Measurements from ENCODE around the gene LOXL1. TPM values are rescaled to one million over a fixed set of nuclear protein-coding genes. Genes with fewer than 3 reads are reported as not detected.

LOXL1 gene
- polyA plus RNA-seq, 3 donors = 0.07 TPM; not detected in 2

GRCh38 chr15:73936181-73936580 lies 9.9 kb downstream of the LOXL1 start:
- intact Hi-C loops (cut with micrococcal nuclease) = no loop called here
- no peaks in the 10 kb centered on the region for H4K20me1 ChIP-seq (ENCODE audit: insufficient read depth, low read length)
- no peak overlapping the region for H2AFZ ChIP-seq (ENCODE audit: insufficient read depth, low read depth, low read length, poor library complexity, severe bottlenecking)
- H3K4me2 ChIP-seq (replicated peaks; ENCODE audit: extremely low read depth, low read length, poor library complexity, severe bottlenecking) = no peak overlapping the region
- Mint-ChIP-seq H3K4me3 (no peak overlapping the region), H3K27ac (no peak overlapping the region), H3K36me3 (no peaks in the 10 kb centered on the region), H3K9me3 (no peaks in the 10 kb centered on the region), H3K4me1 (no peaks in the 10 kb centered on the region), H3K27me3 (ENCODE audit: low read depth in 3 of 3) (peaks cover 2 to 4% (median 4%) of the 10 kb centered on the region in 3 donors)
- H3K36me3 ChIP-seq (replicated peaks in 1 of 2; ENCODE audit: control insufficient read depth in 1 of 2, insufficient read depth in 2 of 2, low read length in 2 of 2) = no peaks in the 10 kb centered on the region
- no peaks in the 10 kb centered on the region for H3K27me3 ChIP-seq (ENCODE audit: control insufficient read depth in 2 of 2, insufficient read depth in 2 of 2, low read length in 2 of 2)
- H3K4me1 ChIP-seq (ENCODE audit: control insufficient read depth in 1 of 2, insufficient read depth in 2 of 2, low read length in 2 of 2) = no peaks in the 10 kb centered on the region
- no peak for DNase-seq
- no peaks in the 10 kb centered on the region for H3K9me3 ChIP-seq (replicated peaks in 1 of 2; ENCODE audit: control insufficient read depth in 1 of 2, insufficient read depth in 1 of 2, low read length in 2 of 2)
- H3K9ac ChIP-seq (ENCODE audit: insufficient read depth, low read length, poor library complexity, severe bottlenecking) = no peak overlapping the region
- no peaks in the 10 kb centered on the region for H3K79me2 ChIP-seq (ENCODE audit: insufficient read depth, low read length)
- no peak for TF ChIP-seq CTCF (IDR thresholded peaks at IDR 0.05)
- WGBS (ENCODE audit: insufficient coverage) = 49% methylated on average over 4 of the region's 5 CpGs
- H3K27ac ChIP-seq (ENCODE audit: low read depth in 1 of 2, low read length in 2 of 2) = no peak overlapping the region
- H3K4me3 ChIP-seq (replicated peaks in 1 of 3; ENCODE audit: low read depth in 2 of 3, low read length in 3 of 3) = no peak overlapping the region

- Histone ChIP-seq H3K9me3 (replicated peaks in 1 of 2; ENCODE audit: control insufficient read depth in 1 of 2, insufficient read depth in 1 of 2, low read length in 2 of 2) (no peaks in the 10 kb centered on the region), H3K4me2 (replicated peaks; ENCODE audit: extremely low read depth, low read length, poor library complexity, severe bottlenecking) (no peak overlapping the region), H4K20me1 (ENCODE audit: insufficient read depth, low read length) (no peaks in the 10 kb centered on the region), H3K9ac (ENCODE audit: insufficient read depth, low read length, poor library complexity, severe bottlenecking) (no peak overlapping the region), H3K27me3 (ENCODE audit: control insufficient read depth in 2 of 2, insufficient read depth in 2 of 2, low read length in 2 of 2) (no peaks in the 10 kb centered on the region), H3K79me2 (ENCODE audit: insufficient read depth, low read length) (no peaks in the 10 kb centered on the region), H3K27ac (ENCODE audit: low read depth in 1 of 2, low read length in 2 of 2) (no peak overlapping the region), H3K36me3 (replicated peaks in 1 of 2; ENCODE audit: control insufficient read depth in 1 of 2, insufficient read depth in 2 of 2, low read length in 2 of 2) (no peaks in the 10 kb centered on the region), H2AFZ (ENCODE audit: insufficient read depth, low read depth, low read length, poor library complexity, severe bottlenecking) (no peak overlapping the region), H3K4me1 (ENCODE audit: control insufficient read depth in 1 of 2, insufficient read depth in 2 of 2, low read length in 2 of 2) (no peaks in the 10 kb centered on the region), H3K4me3 (replicated peaks in 1 of 3; ENCODE audit: low read depth in 2 of 3, low read length in 3 of 3) (no peak overlapping the region)
- DNase-seq = no peak
- Mint-ChIP-seq H3K4me1 (no peaks in the 10 kb centered on the region), H3K27ac (no peak overlapping the region), H3K27me3 (ENCODE audit: low read depth in 3 of 3) (peaks cover 2 to 4% (median 4%) of the 10 kb centered on the region in 3 donors), H3K4me3 (no peak overlapping the region), H3K9me3 (no peaks in the 10 kb centered on the region), H3K36me3 (no peaks in the 10 kb centered on the region)
- WGBS (ENCODE audit: insufficient coverage) = 26% methylated on average over 8 of the region's 12 CpGs
- no peak for TF ChIP-seq CTCF (IDR thresholded peaks at IDR 0.05)
- intact Hi-C loops (cut with micrococcal nuclease) = no loop called here
Observed at GRCh38 chr15:73936588-73937290, 10.5 kb downstream of the LOXL1 start.

Data from CD14-positive monocyte (primary cell).